Hepatocyte (in vitro differentiated cells): ENCODE measurements around the gene IKZF2. TPM values are rescaled to one million over a fixed set of nuclear protein-coding genes. Genes with fewer than 3 reads are reported as not detected.

ENCODE experiments used
- DNase-seq: peaks from one replicate; pipeline ENCODE4 v3.0.0-alpha.2; 2016; ENCODE audit warnings: low spot score
- H2AFZ ChIP-seq: fragments of 200-600 bp; sonication (generic); 2 replicates; pipeline ENCODE4 v1.6.0; 2016; ENCODE audit warnings: antibody characterized with exemption, mild to moderate bottlenecking
- H3K27ac ChIP-seq: fragments of 200-600 bp; sonication (generic); 2 replicates; pipeline ENCODE4 v1.5.1; 2016; ENCODE audit warnings: mild to moderate bottlenecking
- H3K27me3 ChIP-seq: fragments of 200-600 bp; sonication (generic); 2 replicates; pipeline ENCODE4 v1.6.1; 2016
- H3K36me3 ChIP-seq: fragments of 200-600 bp; sonication (generic); replicated peaks from 2 replicates; pipeline ENCODE4 v1.5.1; 2016; ENCODE audit warnings: low read depth; ENCODE audit not compliant: insufficient read depth
- H3K4me1 ChIP-seq: fragments of 200-600 bp; sonication (generic); 2 replicates; pipeline ENCODE4 v1.5.1; 2016; ENCODE audit warnings: mild to moderate bottlenecking, moderate library complexity; ENCODE audit not compliant: insufficient read depth
- H3K4me2 ChIP-seq: fragments of 200-600 bp; sonication (generic); 2 replicates; pipeline ENCODE4 v1.6.0; 2016
- H3K4me3 ChIP-seq: fragments of 200-600 bp; sonication (generic); 2 replicates; pipeline ENCODE4 v1.5.1; 2016; ENCODE audit warnings: mild to moderate bottlenecking
- H3K79me2 ChIP-seq: fragments of 200-600 bp; sonication (generic); 2 replicates; pipeline ENCODE4 v1.6.0; 2017; ENCODE audit warnings: mild to moderate bottlenecking
- H3K9me2 ChIP-seq: fragments of 200-600 bp; sonication (generic); replicated peaks from 2 replicates; pipeline ENCODE4 v1.6.0; 2017; ENCODE audit warnings: mild to moderate bottlenecking; ENCODE audit not compliant: insufficient read depth
- H3K9me3 ChIP-seq: fragments of 200-600 bp; sonication (generic); 2 replicates; pipeline ENCODE4 v1.5.1; 2016; ENCODE audit warnings: low read depth, mild to moderate bottlenecking
- H4K20me1 ChIP-seq: fragments of 200-600 bp; sonication (generic); 2 replicates; pipeline ENCODE4 v1.6.0; 2016; ENCODE audit warnings: mild to moderate bottlenecking; ENCODE audit not compliant: insufficient read depth, poor library complexity, severe bottlenecking
- CTCF ChIP-seq: fragments of 200-600 bp; sonication (generic); IDR thresholded peaks from 2 replicates; pipeline ENCODE4 v1.5.1; 2016; ENCODE audit warnings: antibody characterized with exemption, mild to moderate bottlenecking; ENCODE audit not compliant: poor library complexity
- EZH2 ChIP-seq: fragments of 200-600 bp; sonication (generic); IDR thresholded peaks from 2 replicates; pipeline ENCODE4 v1.6.1; 2016; ENCODE audit warnings: antibody characterized with exemption, mild to moderate bottlenecking, borderline replicate concordance
- EZH2phosphoT487 ChIP-seq: fragments of 200-600 bp; sonication (generic); IDR thresholded peaks from one replicate; pipeline ENCODE4 v1.6.1; 2018; ENCODE audit warnings: antibody characterized with exemption, mild to moderate bottlenecking, low read depth, moderate library complexity; ENCODE audit not compliant: unreplicated experiment, severe bottlenecking
- WGBS: methylation state at CpG from one replicate; pipeline ENCODE4 v1.1.6; 2016; ENCODE audit warnings: low lambda C conversion rate; ENCODE audit errors: missing lambda C conversion rate; 5-methylcytosine and 5-hydroxymethylcytosine counted together
- polyA plus RNA-seq: library from polyadenylated mRNA; unstranded; fragments of >200 nt; fragmentation: Nextera tagmentation; extraction: Ambion mirVana; gene quantifications from 2 replicates; pipeline ENCODE4 v1.2.1, GENCODE V29; 2016
- total RNA-seq: library from RNA; depleted of rRNA; stranded (reverse); fragments of >200 nt; gene quantifications from 2 replicates; pipeline ENCODE4 v1.2.3, GENCODE V29; 2014

IKZF2 gene
- total and polyA plus RNA-seq, 2 experiments from 2014 or later: 1.4 to 13.1 TPM

- Histone ChIP-seq H3K36me3 (no peaks in the 10 kb centered on the region), H3K4me1 (no peaks in the 10 kb centered on the region), H3K4me3 (no peak overlapping the region), H3K9me2 (no peaks in the 10 kb centered on the region), H2AFZ (no peak overlapping the region), H4K20me1 (no peaks in the 10 kb centered on the region), H3K4me2 (peak overlapping the region; percentile 51), H3K79me2 (peaks cover 4% of the 10 kb centered on the region), H3K27me3 (no peaks in the 10 kb centered on the region), H3K9me3 (no peaks in the 10 kb centered on the region), H3K27ac (no peak overlapping the region)
- TF ChIP-seq EZH2 (no peak), CTCF (no peak), EZH2phosphoT487 (no peak)
- peak; percentile 37 for DNase-seq
- 37% methylated on average over 8 of the region's 8 CpGs for WGBS
Observed at GRCh38 chr2:213065583-213066442, 85.6 kb downstream of the IKZF2 start.

- TF ChIP-seq EZH2phosphoT487 (no peak), EZH2 (no peak), CTCF (no peak)
- H3K9me2 ChIP-seq: no peaks in the 10 kb centered on the region
- H2AFZ ChIP-seq: no peak overlapping the region
- H3K4me3 ChIP-seq: no peak overlapping the region
- no peaks in the 10 kb centered on the region for H4K20me1 ChIP-seq
- DNase-seq: no peak
- no peaks in the 10 kb centered on the region for H3K9me3 ChIP-seq
- no peak overlapping the region for H3K27ac ChIP-seq
- WGBS: 93% methylated on average over 2 of the region's 2 CpGs
- H3K4me1 ChIP-seq: no peaks in the 10 kb centered on the region
- H3K36me3 ChIP-seq: no peaks in the 10 kb centered on the region
- H3K27me3 ChIP-seq: no peaks in the 10 kb centered on the region
- H3K4me2 ChIP-seq: no peak overlapping the region
- H3K79me2 ChIP-seq: peaks cover 3% of the 10 kb centered on the region
Observed at GRCh38 chr2:213064099-213064498, 87.3 kb downstream of the IKZF2 start.

DNA sequence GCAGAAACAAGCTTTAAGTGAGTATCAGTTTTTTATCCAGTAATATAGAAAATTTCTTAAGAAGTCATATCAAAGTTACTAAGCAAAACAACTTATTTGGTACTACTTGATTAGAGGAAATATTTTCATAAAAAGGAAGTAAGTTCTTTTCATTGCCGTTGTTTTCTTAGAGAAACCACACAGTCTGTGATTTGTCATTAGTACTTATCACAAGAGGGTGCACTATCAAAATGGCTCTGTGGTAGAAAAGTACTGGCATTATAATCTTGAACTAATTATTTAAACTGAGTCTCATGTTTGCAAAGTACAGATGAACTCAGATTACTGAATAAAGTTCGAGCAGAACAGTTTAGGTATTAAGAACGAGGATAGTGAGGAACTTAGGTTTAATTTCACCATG is 93.4 kb downstream of the IKZF2 start:
- Histone ChIP-seq H3K9me2 (no peaks in the 10 kb centered on the region), H3K36me3 (no peaks in the 10 kb centered on the region), H3K79me2 (no peaks in the 10 kb centered on the region), H3K27me3 (no peaks in the 10 kb centered on the region), H3K27ac (no peak overlapping the region), H3K4me1 (no peaks in the 10 kb centered on the region), H3K4me3 (no peak overlapping the region), H2AFZ (no peak overlapping the region), H3K9me3 (no peaks in the 10 kb centered on the region), H4K20me1 (no peaks in the 10 kb centered on the region), H3K4me2 (no peak overlapping the region)
- 89% methylated on average over 3 of the region's 3 CpGs for WGBS
- no peak for TF ChIP-seq EZH2phosphoT487
- no peak for TF ChIP-seq EZH2
- no peak for TF ChIP-seq CTCF
- no peak for DNase-seq

GRCh38 chr2:213046431-213046830 is 105.0 kb downstream of the IKZF2 start:
- no peaks in the 10 kb centered on the region for H3K27me3 ChIP-seq
- H3K79me2 ChIP-seq: no peaks in the 10 kb centered on the region
- H3K27ac ChIP-seq: no peak overlapping the region
- no peak overlapping the region for H3K4me3 ChIP-seq
- DNase-seq: no peak
- H2AFZ ChIP-seq: no peak overlapping the region
- no peaks in the 10 kb centered on the region for H3K9me2 ChIP-seq
- H3K4me2 ChIP-seq: no peak overlapping the region
- TF ChIP-seq EZH2: no peak
- TF ChIP-seq EZH2phosphoT487: no peak
- no peaks in the 10 kb centered on the region for H3K9me3 ChIP-seq
- no peaks in the 10 kb centered on the region for H3K4me1 ChIP-seq
- H3K36me3 ChIP-seq: no peaks in the 10 kb centered on the region
- WGBS: 88% methylated on average over 1 of the region's 1 CpG
- H4K20me1 ChIP-seq: no peaks in the 10 kb centered on the region
